OCI-LY3 (cell line): ENCODE results near the gene BANP.

Experiments used
- H2AFZ ChIP-seq: fragments of 200-600, 300-600 bp; shearing (Covaris generic); 2 replicates; pipeline ENCODE4 v1.6.0; 2014; ENCODE audit warnings: antibody characterized with exemption, low read depth, low read length
- H3K27ac ChIP-seq: fragments of 200-600, 300-600 bp; sonication (generic); 2 replicates; pipeline ENCODE4 v1.5.1; 2014; ENCODE audit warnings: mild to moderate bottlenecking, low read length, moderate library complexity, mixed read lengths
- H3K27me3 ChIP-seq: fragments of 200-600, 300-600 bp; sonication (generic); 2 replicates; pipeline ENCODE4 v1.6.1; 2014; ENCODE audit warnings: low read depth, low read length, mixed read lengths
- H3K36me3 ChIP-seq: fragments of 200-600, 300-600 bp; sonication (generic); replicated peaks from 2 replicates; pipeline ENCODE3; 2014; ENCODE audit warnings: low read depth, low read length, mixed read lengths
- H3K4me1 ChIP-seq: fragments of 300-600, 200-600 bp; sonication (generic); 2 replicates; pipeline ENCODE4 v1.6.1; 2014; ENCODE audit warnings: low read length, mixed read lengths
- H3K4me2 ChIP-seq: fragments of 200-600, 300-600 bp; sonication (generic); 2 replicates; pipeline ENCODE4 v1.6.1; 2014; ENCODE audit warnings: low read length, mixed read lengths
- H3K4me3 ChIP-seq: fragments of 300-600, 200-600 bp; sonication (generic); 2 replicates; pipeline ENCODE4 v1.5.1; 2014; ENCODE audit warnings: antibody characterized with exemption, mild to moderate bottlenecking, low read length, moderate library complexity
- H3K79me2 ChIP-seq: fragments of 300-600, 200-600 bp; shearing (Covaris generic); 2 replicates; pipeline ENCODE4 v1.6.1; 2014; ENCODE audit warnings: mild to moderate bottlenecking, low read length, mixed read lengths
- H3K9ac ChIP-seq: fragments of 300-600, 200-600 bp; shearing (Covaris generic); 2 replicates; pipeline ENCODE4 v1.6.0; 2014; ENCODE audit warnings: mild to moderate bottlenecking, low read length, moderate library complexity
- H3K9me3 ChIP-seq: fragments of 200-600, 300-600 bp; shearing (Covaris generic); 2 replicates; pipeline ENCODE4 v1.6.1; 2014; ENCODE audit warnings: low read length, mixed read lengths; ENCODE audit not compliant: insufficient read depth
- H4K20me1 ChIP-seq: fragments of 200-600, 300-600 bp; sonication (generic); 2 replicates; pipeline ENCODE4 v1.6.1; 2016; ENCODE audit warnings: low read length, mixed read lengths; ENCODE audit not compliant: insufficient read depth
- EZH2phosphoT487 ChIP-seq: fragments of 200-600 bp; shearing (Covaris generic); IDR thresholded peaks from 2 replicates; pipeline ENCODE4 v1.6.1; 2018; ENCODE audit warnings: antibody characterized with exemption, mixed run types, low read depth
- TF ChIP-seq, protein P1 (sequence below): fragments of 200-600, 300-600 bp; sonication (generic); IDR thresholded peaks from 2 replicates; pipeline ENCODE4 v1.5.1; 2014; ENCODE audit warnings: antibody characterized with exemption, low read length, low read depth

BANP gene

DNA sequence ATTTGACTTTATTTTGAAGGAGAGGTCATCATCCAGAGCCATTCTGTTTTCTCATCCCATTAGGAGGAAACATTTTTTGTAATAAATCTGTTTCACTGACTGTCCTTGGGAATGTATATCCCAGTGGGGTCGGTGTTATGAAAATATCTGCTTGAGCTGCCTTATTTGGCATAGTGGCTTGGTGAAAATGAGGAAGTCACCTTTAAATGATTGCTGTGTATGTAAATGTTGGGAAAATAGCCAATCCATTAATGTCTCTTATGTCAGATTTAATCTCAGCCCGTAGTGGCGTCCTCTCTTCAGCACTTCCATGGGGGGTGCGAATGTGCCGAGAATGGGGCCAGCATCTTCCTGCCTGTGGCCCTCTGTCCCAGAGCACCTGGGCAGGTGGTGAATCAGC lies 57.6 kb downstream of the BANP start:
- H3K4me1 ChIP-seq, result no peaks in the 10 kb centered on the region; the same call in 1 of the 2 replicates
- H3K79me2 ChIP-seq, result no peaks in the 10 kb centered on the region
- no peaks in the 10 kb centered on the region for H3K9me3 ChIP-seq
- H3K4me2 ChIP-seq, result no peak overlapping the region
- H3K27ac ChIP-seq, result no peak overlapping the region
- TF ChIP-seq, protein P1, sequence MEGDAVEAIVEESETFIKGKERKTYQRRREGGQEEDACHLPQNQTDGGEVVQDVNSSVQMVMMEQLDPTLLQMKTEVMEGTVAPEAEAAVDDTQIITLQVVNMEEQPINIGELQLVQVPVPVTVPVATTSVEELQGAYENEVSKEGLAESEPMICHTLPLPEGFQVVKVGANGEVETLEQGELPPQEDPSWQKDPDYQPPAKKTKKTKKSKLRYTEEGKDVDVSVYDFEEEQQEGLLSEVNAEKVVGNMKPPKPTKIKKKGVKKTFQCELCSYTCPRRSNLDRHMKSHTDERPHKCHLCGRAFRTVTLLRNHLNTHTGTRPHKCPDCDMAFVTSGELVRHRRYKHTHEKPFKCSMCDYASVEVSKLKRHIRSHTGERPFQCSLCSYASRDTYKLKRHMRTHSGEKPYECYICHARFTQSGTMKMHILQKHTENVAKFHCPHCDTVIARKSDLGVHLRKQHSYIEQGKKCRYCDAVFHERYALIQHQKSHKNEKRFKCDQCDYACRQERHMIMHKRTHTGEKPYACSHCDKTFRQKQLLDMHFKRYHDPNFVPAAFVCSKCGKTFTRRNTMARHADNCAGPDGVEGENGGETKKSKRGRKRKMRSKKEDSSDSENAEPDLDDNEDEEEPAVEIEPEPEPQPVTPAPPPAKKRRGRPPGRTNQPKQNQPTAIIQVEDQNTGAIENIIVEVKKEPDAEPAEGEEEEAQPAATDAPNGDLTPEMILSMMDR, result no peak
- no peak for TF ChIP-seq EZH2phosphoT487
- peaks cover 8% of the 10 kb centered on the region for H3K36me3 ChIP-seq
- no peaks in the 10 kb centered on the region for H4K20me1 ChIP-seq
- no peak overlapping the region for H3K4me3 ChIP-seq
- no peak overlapping the region for H2AFZ ChIP-seq
- H3K27me3 ChIP-seq, result no peaks in the 10 kb centered on the region
- H3K9ac ChIP-seq, result no peak overlapping the region

- Histone ChIP-seq H3K36me3 (peaks cover 8% of the 10 kb centered on the region), H3K4me1 (no peaks in the 10 kb centered on the region; the same call in 1 of the 2 replicates), H2AFZ (no peak overlapping the region), H3K9ac (no peak overlapping the region), H3K27me3 (no peaks in the 10 kb centered on the region), H3K4me2 (no peak overlapping the region), H3K4me3 (no peak overlapping the region), H3K9me3 (no peaks in the 10 kb centered on the region), H3K27ac (no peak overlapping the region), H4K20me1 (no peaks in the 10 kb centered on the region), H3K79me2 (no peaks in the 10 kb centered on the region)
- TF ChIP-seq, protein P1, result no peak
- TF ChIP-seq EZH2phosphoT487, result no peak
These were observed 58.5 kb downstream of the BANP start for GRCh38 chr16:88009563-88010342.

- H3K79me2 ChIP-seq, result no peaks in the 10 kb centered on the region
- no peaks in the 10 kb centered on the region; the same call in 1 of the 2 replicates for H3K4me1 ChIP-seq
- H3K27me3 ChIP-seq, result no peaks in the 10 kb centered on the region
- H4K20me1 ChIP-seq, result no peaks in the 10 kb centered on the region
- H3K4me2 ChIP-seq, result no peak overlapping the region
- no peaks in the 10 kb centered on the region for H3K9me3 ChIP-seq
- H3K9ac ChIP-seq, result no peak overlapping the region
- H3K36me3 ChIP-seq, result peaks cover 8% of the 10 kb centered on the region
- no peak overlapping the region for H3K4me3 ChIP-seq
- TF ChIP-seq, protein P1, result no peak
- TF ChIP-seq EZH2phosphoT487, result no peak
- H2AFZ ChIP-seq, result no peak overlapping the region
- no peak overlapping the region for H3K27ac ChIP-seq
These were observed 59.2 kb downstream of the BANP start for GRCh38 chr16:88010343-88010967.

DNA sequence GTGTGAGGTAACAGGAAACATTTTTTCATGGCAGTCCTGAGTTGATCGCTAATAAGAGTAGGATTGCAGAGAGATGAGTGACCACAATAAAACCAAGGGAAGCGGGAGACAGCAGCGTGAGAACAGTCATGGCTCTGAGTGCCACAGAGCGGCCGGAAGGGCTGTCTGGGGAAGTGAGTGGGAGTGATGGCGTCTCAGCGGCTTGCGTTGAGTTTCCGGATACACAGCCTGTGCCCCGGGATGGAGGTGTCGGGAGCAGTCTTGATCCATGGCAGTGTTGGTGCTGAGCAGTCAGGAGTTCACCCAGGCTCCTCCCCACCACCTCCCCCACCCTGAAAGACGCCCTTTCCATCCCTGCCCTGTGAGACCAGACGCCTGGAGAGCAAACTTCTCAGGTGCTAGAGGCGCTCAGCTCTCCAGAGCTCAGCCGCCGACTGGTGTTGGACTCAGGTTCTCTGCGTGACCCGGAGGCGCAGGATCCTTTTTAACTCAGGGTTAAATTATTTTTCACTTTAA lies 59.8 kb downstream of the BANP start:
- peaks cover 8% of the 10 kb centered on the region for H3K36me3 ChIP-seq
- no peaks in the 10 kb centered on the region for H3K9me3 ChIP-seq
- H3K4me3 ChIP-seq, result no peak overlapping the region
- H3K79me2 ChIP-seq, result no peaks in the 10 kb centered on the region
- no peaks in the 10 kb centered on the region for H4K20me1 ChIP-seq
- H3K27ac ChIP-seq, result no peak overlapping the region
- H3K27me3 ChIP-seq, result no peaks in the 10 kb centered on the region
- no peak overlapping the region for H3K4me2 ChIP-seq
- no peaks in the 10 kb centered on the region; the same call in 1 of the 2 replicates for H3K4me1 ChIP-seq
- H2AFZ ChIP-seq, result no peak overlapping the region
- no peak overlapping the region for H3K9ac ChIP-seq
- TF ChIP-seq, protein P1, result no peak
- TF ChIP-seq EZH2phosphoT487, result no peak
